ENCODE measurements around the gene RNF43. TPM values are rescaled to one million over a fixed set of nuclear protein-coding genes. Genes with fewer than 3 reads are reported as not detected.

RNF43 gene
- total RNA-seq, 1 donor from 2014 or later, result 0.31 TPM

GRCh38 chr17:58381124-58382035 is 36.0 kb downstream of the RNF43 start:
- no peak for DNase-seq

GRCh38 chr17:58380207-58381123 is 36.9 kb downstream of the RNF43 start:
- DNase-seq, result no peak

- DNase-seq, result no peak
Observed at GRCh38 chr17:58379511-58379824, 37.9 kb downstream of the RNF43 start.

GRCh38 chr17:58378733-58379510 is 38.4 kb downstream of the RNF43 start:
- no peak for DNase-seq

GRCh38 chr17:58377661-58378060 is 39.7 kb downstream of the RNF43 start:
- no peak for DNase-seq

GRCh38 chr17:58377093-58377601 is 40.2 kb downstream of the RNF43 start:
- no peak for DNase-seq

- DNase-seq, result no peak
Observed at GRCh38 chr17:58376472-58377000, 40.8 kb downstream of the RNF43 start.

GRCh38 chr17:58375811-58376210 is 41.5 kb downstream of the RNF43 start:
- DNase-seq, result no peak

- no peak for DNase-seq
Observed at GRCh38 chr17:58375256-58375655, 42.1 kb downstream of the RNF43 start.

GRCh38 chr17:58373923-58374322 is 43.4 kb downstream of the RNF43 start:
- DNase-seq, result no peak

- no peak for DNase-seq
Observed at GRCh38 chr17:58373003-58373402, 44.3 kb downstream of the RNF43 start.

- no peak for DNase-seq
Observed at GRCh38 chr17:58371300-58371950, 45.9 kb downstream of the RNF43 start.

GRCh38 chr17:58370716-58371115 is 46.6 kb downstream of the RNF43 start:
- DNase-seq, result no peak

GRCh38 chr17:58370309-58370708 is 47.0 kb downstream of the RNF43 start:
- DNase-seq, result no peak

- no peak for DNase-seq
Observed at GRCh38 chr17:58369214-58370031, 47.9 kb downstream of the RNF43 start.

- DNase-seq, result no peak
Observed at GRCh38 chr17:58368860-58369213, 48.5 kb downstream of the RNF43 start.

All from occipital lobe (tissue), 2 donors.